ENCODE results near the gene VPS13D.

GRCh38 chr1:12468323-12468722, 238.5 kb downstream of the VPS13D start:
- TF ChIP-seq, protein P1, sequence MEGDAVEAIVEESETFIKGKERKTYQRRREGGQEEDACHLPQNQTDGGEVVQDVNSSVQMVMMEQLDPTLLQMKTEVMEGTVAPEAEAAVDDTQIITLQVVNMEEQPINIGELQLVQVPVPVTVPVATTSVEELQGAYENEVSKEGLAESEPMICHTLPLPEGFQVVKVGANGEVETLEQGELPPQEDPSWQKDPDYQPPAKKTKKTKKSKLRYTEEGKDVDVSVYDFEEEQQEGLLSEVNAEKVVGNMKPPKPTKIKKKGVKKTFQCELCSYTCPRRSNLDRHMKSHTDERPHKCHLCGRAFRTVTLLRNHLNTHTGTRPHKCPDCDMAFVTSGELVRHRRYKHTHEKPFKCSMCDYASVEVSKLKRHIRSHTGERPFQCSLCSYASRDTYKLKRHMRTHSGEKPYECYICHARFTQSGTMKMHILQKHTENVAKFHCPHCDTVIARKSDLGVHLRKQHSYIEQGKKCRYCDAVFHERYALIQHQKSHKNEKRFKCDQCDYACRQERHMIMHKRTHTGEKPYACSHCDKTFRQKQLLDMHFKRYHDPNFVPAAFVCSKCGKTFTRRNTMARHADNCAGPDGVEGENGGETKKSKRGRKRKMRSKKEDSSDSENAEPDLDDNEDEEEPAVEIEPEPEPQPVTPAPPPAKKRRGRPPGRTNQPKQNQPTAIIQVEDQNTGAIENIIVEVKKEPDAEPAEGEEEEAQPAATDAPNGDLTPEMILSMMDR (IDR thresholded peaks at IDR 0.05; ENCODE audit: low read depth, low read length, poor library complexity, severe bottlenecking): no peak
- no peak for TF ChIP-seq EZH2phosphoT487 (IDR thresholded peaks at IDR 0.05; ENCODE audit: borderline replicate concordance, low read length)

All from DOHH2 (cell line).